Measurements from ENCODE around the gene ACKR4.
"Not testable (repeated sequence)": the region's sequence is repeated elsewhere in the genome, so short reads cannot be mapped to it uniquely, and the experiment has no call there.

ACKR4 gene

GRCh38 chr3:132596816-132597433, at the start of gene ACKR4:
ACKR4 (plus strand) TSS chr3:132597270; CDS start chr3:132600398, 3,128 bp downstream.
- no peaks in the 10 kb centered on the region for H3K27me3 ChIP-seq (ENCODE audit: control insufficient read depth, insufficient read depth, low read length)
- no peak within 1 kb of the TSS for H3K4me3 ChIP-seq (ENCODE audit: low read depth, low read length)
- no peaks in the 10 kb centered on the region for H3K36me3 ChIP-seq (ENCODE audit: control insufficient read depth, insufficient read depth, low read length)
- no peak within 1 kb of the TSS for H3K9ac ChIP-seq (ENCODE audit: low read depth, low read length)
- no peak within 1 kb of the TSS for H3K27ac ChIP-seq (ENCODE audit: low read depth, low read length)
- no peaks in the 10 kb centered on the region for H3K9me3 ChIP-seq (ENCODE audit: control insufficient read depth, insufficient read depth, low read length)
- H3K4me1 ChIP-seq (ENCODE audit: control insufficient read depth, insufficient read depth, low read length), result peaks cover 5% of the 10 kb centered on the region; the same call in 1 of the 2 replicates

DNA sequence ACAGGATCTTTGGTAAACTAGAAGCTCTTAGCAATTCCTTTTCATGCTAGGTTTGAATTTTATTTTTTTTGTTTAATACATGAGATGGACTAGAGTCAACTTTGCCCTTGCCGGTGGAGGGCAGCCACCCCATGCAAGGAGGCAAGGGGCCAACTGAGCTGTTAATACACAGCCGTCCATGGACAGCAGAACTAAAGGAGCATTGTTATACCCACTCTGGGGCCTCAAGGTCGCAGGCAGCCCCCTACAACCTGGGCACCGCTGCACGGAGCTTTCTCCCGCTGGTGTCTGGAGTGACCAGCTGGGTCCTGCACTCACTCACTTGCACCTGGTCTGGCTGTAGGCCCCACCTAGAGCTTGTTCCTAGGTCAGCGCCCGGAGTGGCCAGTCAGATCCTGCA, 47.9 kb upstream of the ACKR4 start:
- Histone ChIP-seq H3K9me3 (ENCODE audit: control insufficient read depth, insufficient read depth, low read length) (no peaks in the 10 kb centered on the region), H3K27ac (ENCODE audit: low read depth, low read length) (no peak overlapping the region), H3K4me1 (ENCODE audit: control insufficient read depth, insufficient read depth, low read length) (no peaks in the 10 kb centered on the region), H3K36me3 (ENCODE audit: control insufficient read depth, insufficient read depth, low read length) (no peaks in the 10 kb centered on the region), H3K9ac (ENCODE audit: low read depth, low read length) (no peak overlapping the region), H3K4me3 (ENCODE audit: low read depth, low read length) (no peak overlapping the region), H3K27me3 (ENCODE audit: control insufficient read depth, insufficient read depth, low read length) (no peaks in the 10 kb centered on the region)

- Histone ChIP-seq H3K9me3 (ENCODE audit: control insufficient read depth, insufficient read depth, low read length) (no peaks in the 10 kb centered on the region), H3K27me3 (ENCODE audit: control insufficient read depth, insufficient read depth, low read length) (no peaks in the 10 kb centered on the region), H3K4me1 (ENCODE audit: control insufficient read depth, insufficient read depth, low read length) (peaks cover 7% of the 10 kb centered on the region), H3K27ac (ENCODE audit: low read depth, low read length) (no peak overlapping the region), H3K9ac (ENCODE audit: low read depth, low read length) (no peak overlapping the region), H3K36me3 (ENCODE audit: control insufficient read depth, insufficient read depth, low read length) (no peaks in the 10 kb centered on the region), H3K4me3 (ENCODE audit: low read depth, low read length) (no peak overlapping the region)
Observed at GRCh38 chr3:132549890-132550578, 47.0 kb upstream of the ACKR4 start.

DNA sequence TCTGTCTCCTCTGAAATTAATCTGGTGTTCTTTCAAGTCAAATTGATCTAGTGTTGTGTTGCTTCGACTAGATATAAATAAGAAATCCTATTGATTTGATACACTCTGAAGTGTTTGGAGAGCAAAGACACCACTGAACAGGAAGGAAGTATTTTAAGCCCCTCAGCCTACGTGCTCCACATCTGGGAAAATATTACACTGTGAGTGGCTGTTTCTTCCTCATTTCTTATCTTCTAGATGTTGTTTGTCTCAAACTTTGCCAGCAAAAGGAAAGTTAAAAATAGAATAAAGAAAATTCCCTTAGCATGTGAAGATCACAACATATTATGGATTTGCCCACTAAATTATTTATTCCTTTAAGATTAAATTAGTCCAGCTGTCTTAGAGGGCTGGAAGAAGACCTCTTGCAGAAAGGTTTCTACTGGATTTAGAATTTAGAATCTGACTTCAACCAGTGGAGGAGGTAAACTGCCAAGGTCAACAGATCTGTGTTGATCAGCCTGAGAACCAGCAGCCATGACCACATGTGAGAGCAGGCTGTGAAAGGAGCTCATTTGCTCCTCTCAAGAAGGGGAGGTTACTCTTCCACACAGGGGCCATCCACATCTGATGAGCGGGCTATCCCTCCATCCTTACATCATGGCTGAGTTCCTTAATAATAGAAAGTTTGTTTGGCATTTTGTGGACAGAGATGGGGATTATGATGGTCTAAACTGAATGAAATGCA, 46.3 kb upstream of the ACKR4 start:
- no peak overlapping the region for H3K27ac ChIP-seq (ENCODE audit: low read depth, low read length)
- no peaks in the 10 kb centered on the region for H3K27me3 ChIP-seq (ENCODE audit: control insufficient read depth, insufficient read depth, low read length)
- no peaks in the 10 kb centered on the region for H3K36me3 ChIP-seq (ENCODE audit: control insufficient read depth, insufficient read depth, low read length)
- H3K9ac ChIP-seq (ENCODE audit: low read depth, low read length), result no peak overlapping the region
- no peaks in the 10 kb centered on the region for H3K9me3 ChIP-seq (ENCODE audit: control insufficient read depth, insufficient read depth, low read length)
- no peak overlapping the region for H3K4me3 ChIP-seq (ENCODE audit: low read depth, low read length)
- H3K4me1 ChIP-seq (ENCODE audit: control insufficient read depth, insufficient read depth, low read length), result peaks cover 10% of the 10 kb centered on the region

DNA sequence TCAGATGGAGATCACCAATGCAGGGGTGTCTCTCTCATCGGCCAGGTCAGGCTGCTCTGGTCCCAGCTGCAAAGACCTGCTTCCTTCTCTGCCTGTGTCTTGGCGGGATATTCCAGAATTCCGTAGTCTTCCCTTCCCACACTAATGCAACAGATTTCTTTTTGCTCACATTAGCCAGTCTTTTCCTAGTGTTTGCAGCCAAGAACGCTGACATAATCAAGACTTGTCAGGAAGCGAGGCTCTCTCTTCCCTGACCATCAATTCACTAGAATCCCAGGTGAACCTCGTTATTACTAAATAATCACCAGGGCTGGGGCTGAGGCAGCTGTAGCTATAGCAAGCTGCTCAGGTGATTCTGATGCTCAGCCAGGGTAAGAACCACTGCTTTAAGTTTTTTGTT, 43.2 kb upstream of the ACKR4 start:
- no peaks in the 10 kb centered on the region for H3K27me3 ChIP-seq (ENCODE audit: control insufficient read depth, insufficient read depth, low read length)
- no peak overlapping the region for H3K9ac ChIP-seq (ENCODE audit: low read depth, low read length)
- H3K4me1 ChIP-seq (ENCODE audit: control insufficient read depth, insufficient read depth, low read length), result peaks cover 10% of the 10 kb centered on the region
- peaks cover under 1% of the 10 kb centered on the region; the same call in 1 of the 2 replicates for H3K36me3 ChIP-seq (ENCODE audit: control insufficient read depth, insufficient read depth, low read length)
- H3K4me3 ChIP-seq (ENCODE audit: low read depth, low read length), result no peak overlapping the region
- no peak overlapping the region for H3K27ac ChIP-seq (ENCODE audit: low read depth, low read length)
- H3K9me3 ChIP-seq (ENCODE audit: control insufficient read depth, insufficient read depth, low read length), result no peaks in the 10 kb centered on the region

DNA sequence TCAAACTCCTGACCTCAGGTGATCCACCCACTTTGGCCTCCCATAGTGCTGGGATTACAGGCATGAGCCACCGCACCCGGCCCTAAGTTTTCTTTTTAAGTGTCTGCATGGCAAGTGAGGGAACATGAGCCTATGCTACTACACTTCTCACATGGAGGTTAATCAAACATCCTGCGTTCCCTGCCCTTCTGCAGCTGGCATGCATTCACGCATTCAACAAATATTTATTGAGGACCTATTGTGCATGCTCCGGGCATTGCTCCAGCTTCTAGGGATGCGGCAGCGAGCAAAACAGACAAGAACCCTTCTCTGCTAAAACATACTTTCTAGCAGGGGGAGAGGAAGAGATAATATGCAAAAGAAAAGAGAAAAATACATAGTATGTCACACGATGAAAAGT, 42.6 kb upstream of the ACKR4 start:
- H3K36me3 ChIP-seq (ENCODE audit: control insufficient read depth, insufficient read depth, low read length), result peaks cover 4% of the 10 kb centered on the region; the same call in 1 of the 2 replicates
- H3K4me3 ChIP-seq (ENCODE audit: low read depth, low read length), result no peak overlapping the region
- H3K4me1 ChIP-seq (ENCODE audit: control insufficient read depth, insufficient read depth, low read length), result peaks cover 10% of the 10 kb centered on the region
- no peak overlapping the region for H3K27ac ChIP-seq (ENCODE audit: low read depth, low read length)
- H3K9ac ChIP-seq (ENCODE audit: low read depth, low read length), result no peak overlapping the region
- no peaks in the 10 kb centered on the region for H3K9me3 ChIP-seq (ENCODE audit: control insufficient read depth, insufficient read depth, low read length)
- no peaks in the 10 kb centered on the region for H3K27me3 ChIP-seq (ENCODE audit: control insufficient read depth, insufficient read depth, low read length)

GRCh38 chr3:132555306-132556035, 41.6 kb upstream of the ACKR4 start:
- Histone ChIP-seq H3K27ac (ENCODE audit: low read depth, low read length) (no peak overlapping the region), H3K4me1 (ENCODE audit: control insufficient read depth, insufficient read depth, low read length) (peaks cover 10% of the 10 kb centered on the region), H3K9ac (ENCODE audit: low read depth, low read length) (no peak overlapping the region), H3K36me3 (ENCODE audit: control insufficient read depth, insufficient read depth, low read length) (peaks cover 4% of the 10 kb centered on the region; the same call in 1 of the 2 replicates), H3K27me3 (ENCODE audit: control insufficient read depth, insufficient read depth, low read length) (no peaks in the 10 kb centered on the region), H3K4me3 (ENCODE audit: low read depth, low read length) (no peak overlapping the region), H3K9me3 (ENCODE audit: control insufficient read depth, insufficient read depth, low read length) (no peaks in the 10 kb centered on the region)

GRCh38 chr3:132556036-132556386, 41.1 kb upstream of the ACKR4 start:
- H3K9ac ChIP-seq (ENCODE audit: low read depth, low read length), result not testable (repeated sequence)

GRCh38 chr3:132556508-132557159, 40.4 kb upstream of the ACKR4 start:
- Histone ChIP-seq H3K27ac (ENCODE audit: low read depth, low read length) (no peak overlapping the region), H3K9me3 (ENCODE audit: control insufficient read depth, insufficient read depth, low read length) (no peaks in the 10 kb centered on the region), H3K4me1 (ENCODE audit: control insufficient read depth, insufficient read depth, low read length) (peaks cover 13% of the 10 kb centered on the region), H3K36me3 (ENCODE audit: control insufficient read depth, insufficient read depth, low read length) (peaks cover 4% of the 10 kb centered on the region; the same call in 1 of the 2 replicates), H3K27me3 (ENCODE audit: control insufficient read depth, insufficient read depth, low read length) (no peaks in the 10 kb centered on the region), H3K4me3 (ENCODE audit: low read depth, low read length) (no peak overlapping the region), H3K9ac (ENCODE audit: low read depth, low read length) (no peak overlapping the region)

More at GRCh38 chr3:132556036-132556386, 41.1 kb upstream of the ACKR4 start:
- H3K27me3 ChIP-seq (ENCODE audit: control insufficient read depth, insufficient read depth, low read length); H3K36me3 ChIP-seq (ENCODE audit: control insufficient read depth, insufficient read depth, low read length); H3K4me3 ChIP-seq (ENCODE audit: low read depth, low read length); H3K27ac ChIP-seq (ENCODE audit: low read depth, low read length); H3K9me3 ChIP-seq (ENCODE audit: control insufficient read depth, insufficient read depth, low read length): not testable (repeated sequence)
- H3K4me1 ChIP-seq (ENCODE audit: control insufficient read depth, insufficient read depth, low read length), result peaks cover 13% of the 10 kb centered on the region

DNA sequence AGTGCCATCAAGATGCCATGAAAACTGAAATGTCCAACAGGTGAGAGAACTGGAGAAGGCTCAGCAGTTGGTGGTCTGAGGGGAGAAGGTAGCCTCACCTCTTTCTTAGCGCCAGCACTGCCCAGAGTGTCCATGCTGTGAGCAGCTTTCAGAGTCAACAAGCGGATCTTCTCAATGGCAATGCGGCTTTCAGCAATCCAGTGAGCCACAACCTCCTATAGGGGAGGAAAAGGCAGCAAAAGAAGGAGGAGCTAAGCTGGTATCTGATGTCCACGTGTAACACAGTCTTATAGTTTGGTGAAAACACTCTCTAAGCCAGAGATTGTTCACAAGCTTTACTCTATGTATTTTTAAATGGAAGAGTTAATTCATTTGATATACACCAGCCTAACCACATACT, 36.1 kb upstream of the ACKR4 start:
- no peak overlapping the region for H3K4me3 ChIP-seq (ENCODE audit: low read depth, low read length)
- no peak overlapping the region for H3K27ac ChIP-seq (ENCODE audit: low read depth, low read length)
- H3K4me1 ChIP-seq (ENCODE audit: control insufficient read depth, insufficient read depth, low read length), result peaks cover 3% of the 10 kb centered on the region; the same call in 1 of the 2 replicates
- H3K9me3 ChIP-seq (ENCODE audit: control insufficient read depth, insufficient read depth, low read length), result no peaks in the 10 kb centered on the region
- no peaks in the 10 kb centered on the region for H3K27me3 ChIP-seq (ENCODE audit: control insufficient read depth, insufficient read depth, low read length)
- peaks cover 4% of the 10 kb centered on the region; the same call in 1 of the 2 replicates for H3K36me3 ChIP-seq (ENCODE audit: control insufficient read depth, insufficient read depth, low read length)
- no peak overlapping the region for H3K9ac ChIP-seq (ENCODE audit: low read depth, low read length)
